GM21447 (cell line): ENCODE results near the gene BEST2.

Experiments
- ATAC-seq: cut with Tn5 transposase; IDR thresholded peaks from one replicate; pipeline ENCODE4 v1.9.1; 2021; ENCODE audit not compliant: unreplicated experiment

Gene BEST2

GRCh38 chr19:12727745-12728433 lies 23.7 kb upstream of the BEST2 start:
- no peak for ATAC-seq

DNA sequence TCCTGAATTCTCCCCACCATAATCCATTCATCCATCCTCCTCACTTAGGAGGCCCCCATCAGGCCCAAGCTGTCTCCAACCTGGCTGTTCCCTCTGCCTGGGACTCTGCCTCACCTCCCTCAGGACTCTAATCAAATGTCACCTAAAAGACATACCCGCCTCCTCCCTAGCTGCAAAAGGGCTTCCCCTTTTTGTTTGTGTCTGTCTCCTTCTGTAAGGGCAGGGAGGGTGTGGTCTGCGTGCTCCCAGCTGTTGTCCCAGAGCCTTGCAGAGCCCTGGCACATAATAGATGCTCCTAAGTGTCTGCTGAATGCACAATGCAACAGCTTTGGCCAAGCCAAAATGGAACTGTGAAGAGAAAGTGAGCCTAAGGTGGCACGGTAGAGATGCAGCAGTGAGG lies 21.5 kb upstream of the BEST2 start:
- no peak for ATAC-seq

- no peak for ATAC-seq
Observed at GRCh38 chr19:12731337-12731736, 20.3 kb upstream of the BEST2 start.

- no peak for ATAC-seq
Observed at GRCh38 chr19:12733369-12734214, 18.0 kb upstream of the BEST2 start.

GRCh38 chr19:12736995-12737834 lies 14.4 kb upstream of the BEST2 start, which contains the start of gene GET3:
TSS of gene GET3 (plus strand) at chr19:12737497. CDS start at chr19:12737506, 9 bp downstream.
- ATAC-seq, result peak; percentile 78

GRCh38 chr19:12737835-12738351 lies 13.7 kb upstream of the BEST2 start:
- no peak for ATAC-seq

DNA sequence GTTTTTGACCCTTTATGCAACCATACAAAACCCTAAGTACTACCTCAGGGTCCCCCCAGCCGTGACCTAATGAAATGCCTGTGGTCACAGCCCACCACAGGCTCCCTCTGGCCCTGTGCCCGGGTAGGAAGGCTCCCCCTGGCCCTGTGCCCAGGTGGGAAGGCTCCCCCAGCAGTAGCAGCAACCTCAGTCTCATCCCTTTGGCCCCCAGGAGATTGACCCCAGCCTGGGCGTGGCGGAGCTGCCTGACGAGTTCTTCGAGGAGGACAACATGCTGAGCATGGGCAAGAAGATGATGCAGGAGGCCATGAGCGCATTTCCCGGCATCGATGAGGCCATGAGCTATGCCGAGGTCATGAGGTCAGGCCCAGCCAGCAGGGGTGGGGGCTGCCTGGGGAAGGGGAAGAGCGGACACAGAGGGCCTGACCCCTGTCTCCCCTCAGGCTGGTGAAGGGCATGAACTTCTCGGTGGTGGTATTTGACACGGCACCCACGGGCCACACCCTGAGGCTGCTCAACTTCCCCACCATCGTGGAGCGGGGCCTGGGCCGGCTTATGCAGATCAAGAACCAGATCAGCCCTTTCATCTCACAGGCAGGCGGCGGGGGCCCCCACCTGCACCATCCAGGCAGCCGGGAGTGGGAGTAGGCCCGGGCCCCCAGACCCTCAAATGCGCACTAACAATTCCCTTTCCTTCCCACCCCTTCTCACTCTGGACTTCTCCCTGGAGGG lies 6.3 kb upstream of the BEST2 start:
- ATAC-seq, result no peak

- ATAC-seq, result no peak
Observed at GRCh38 chr19:12748489-12748888, 3.1 kb upstream of the BEST2 start.

- no peak for ATAC-seq
Observed at GRCh38 chr19:12749938-12750521, 1.6 kb upstream of the BEST2 start.

GRCh38 chr19:12750851-12751250 lies 740 bp upstream of the BEST2 start:
- ATAC-seq, result no peak

GRCh38 chr19:12752056-12752781 lies 628 bp downstream of the BEST2 start:
- no peak for ATAC-seq

- ATAC-seq, result no peak
Observed at GRCh38 chr19:12754465-12755196, 3.0 kb downstream of the BEST2 start.

DNA sequence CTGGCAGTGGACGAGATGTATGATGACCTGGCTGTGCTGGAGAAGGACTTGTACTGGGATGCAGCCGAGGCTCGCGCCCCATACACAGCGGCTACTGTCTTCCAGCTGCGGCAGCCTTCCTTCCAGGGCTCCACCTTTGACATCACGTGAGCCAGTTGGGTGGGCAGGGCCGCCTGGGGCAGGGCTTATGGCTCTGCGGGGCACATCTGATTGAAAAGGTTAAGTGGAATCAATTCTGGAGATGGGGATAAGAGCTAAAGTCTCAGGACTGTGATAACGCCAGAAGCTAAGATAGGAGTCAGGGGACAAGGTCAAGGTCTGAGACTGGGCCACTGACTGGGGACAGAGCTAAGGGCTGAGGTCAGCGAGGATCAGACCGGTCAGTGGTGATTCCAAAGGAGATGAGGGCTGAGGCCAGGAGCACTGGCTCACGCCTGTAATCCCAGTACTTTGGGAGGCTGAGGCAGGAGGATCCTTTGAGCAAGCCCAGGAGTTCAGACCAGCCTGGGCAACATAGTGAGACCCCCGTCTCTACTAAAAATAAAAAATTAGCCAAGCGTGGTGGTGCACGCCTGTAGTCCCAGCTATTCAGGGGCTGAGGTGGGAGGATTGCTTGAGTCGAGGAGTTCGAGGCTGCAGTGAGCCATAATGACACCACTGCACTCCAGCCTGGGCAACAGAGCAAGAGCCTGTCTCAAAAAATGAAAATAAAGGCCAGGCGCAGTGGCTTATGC lies 4.7 kb downstream of the BEST2 start:
- no peak for ATAC-seq

DNA sequence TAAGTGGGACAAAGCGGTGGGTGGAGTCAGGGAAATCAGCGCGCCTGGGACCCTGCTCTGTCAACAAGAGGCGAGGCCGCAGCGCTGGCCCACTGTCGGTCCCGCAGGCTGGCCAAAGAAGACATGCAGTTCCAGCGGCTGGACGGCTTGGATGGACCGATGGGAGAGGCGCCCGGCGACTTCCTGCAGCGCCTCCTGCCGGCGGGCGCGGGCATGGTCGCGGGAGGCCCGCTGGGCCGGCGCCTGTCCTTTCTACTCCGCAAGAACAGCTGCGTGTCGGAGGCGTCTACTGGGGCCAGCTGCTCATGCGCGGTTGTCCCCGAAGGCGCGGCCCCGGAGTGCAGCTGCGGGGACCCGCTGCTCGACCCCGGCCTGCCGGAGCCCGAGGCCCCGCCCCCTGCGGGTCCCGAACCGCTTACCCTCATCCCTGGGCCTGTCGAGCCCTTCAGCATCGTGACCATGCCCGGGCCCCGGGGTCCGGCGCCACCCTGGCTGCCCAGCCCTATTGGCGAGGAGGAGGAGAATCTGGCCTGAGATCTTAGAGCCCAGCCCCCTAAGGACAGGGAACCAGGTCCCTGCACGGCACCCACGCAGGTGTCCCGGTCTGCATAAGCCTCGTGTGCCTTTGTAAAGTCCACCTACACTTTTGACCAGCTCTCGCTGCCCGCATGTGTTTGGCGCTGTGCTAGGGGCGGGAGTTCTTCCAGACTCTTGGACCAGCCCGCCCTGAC lies 6.1 kb downstream of the BEST2 start:
- no peak for ATAC-seq

GRCh38 chr19:12759686-12760085 lies 8.1 kb downstream of the BEST2 start:
- no peak for ATAC-seq

- no peak for ATAC-seq
Observed at GRCh38 chr19:12763100-12763499, 11.5 kb downstream of the BEST2 start.

DNA sequence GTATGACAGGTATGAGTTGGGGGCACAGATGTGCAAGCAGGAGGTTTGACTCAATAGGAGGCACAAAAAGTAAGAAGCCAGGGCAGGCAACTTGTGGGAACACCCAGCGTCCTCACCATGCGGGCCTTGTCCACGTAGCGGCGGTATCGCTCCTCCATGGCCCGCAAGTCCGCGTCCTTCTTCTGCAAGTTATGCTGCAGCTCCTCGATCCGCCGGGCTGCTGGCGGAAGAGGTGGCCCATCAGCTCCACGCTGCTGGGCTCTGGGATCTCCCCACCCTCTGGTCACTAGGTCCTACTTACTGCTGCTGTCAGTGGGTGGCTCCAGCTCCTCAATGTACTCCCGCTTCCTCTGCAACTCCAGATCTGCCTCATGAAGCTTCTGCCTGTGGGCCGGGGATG lies 13.1 kb downstream of the BEST2 start:
- no peak for ATAC-seq
